ENCODE data around the gene SULT2B1.
"Not testable (repeated sequence)": the region's sequence is repeated elsewhere in the genome, so short reads cannot be mapped to it uniquely, and the experiment has no call there.

SULT2B1 gene

GRCh38 chr19:48529156-48529555 is 22.8 kb upstream of the SULT2B1 start:
- ATAC-seq, result no peak
- no peak for DNase-seq

- ATAC-seq, result no peak
- DNase-seq, result no peak
Measured at GRCh38 chr19:48530066-48530720, 21.8 kb upstream of the SULT2B1 start.

GRCh38 chr19:48530770-48531169 is 21.2 kb upstream of the SULT2B1 start:
- ATAC-seq (no peak), DNase-seq (no peak)

GRCh38 chr19:48533770-48534169 is 18.2 kb upstream of the SULT2B1 start:
- ATAC-seq, result no peak
- no peak for DNase-seq

- ATAC-seq (no peak), DNase-seq (no peak)
Measured at GRCh38 chr19:48537541-48537940, 14.4 kb upstream of the SULT2B1 start.

- not testable (repeated sequence) for DNase-seq, ATAC-seq
Measured at GRCh38 chr19:48538057-48538456, 13.9 kb upstream of the SULT2B1 start.

- DNase-seq (no peak), ATAC-seq (no peak)
Measured at GRCh38 chr19:48539503-48540096, 12.4 kb upstream of the SULT2B1 start.

- no peak for DNase-seq
- ATAC-seq, result no peak
Measured at GRCh38 chr19:48540110-48540509, 11.9 kb upstream of the SULT2B1 start.

GRCh38 chr19:48541813-48542212 is 10.2 kb upstream of the SULT2B1 start:
- ATAC-seq (no peak), DNase-seq (no peak)

- no peak for DNase-seq
- no peak for ATAC-seq
Measured at GRCh38 chr19:48543121-48543710, 8.8 kb upstream of the SULT2B1 start.

- DNase-seq (no peak), ATAC-seq (no peak)
Measured at GRCh38 chr19:48544856-48545750, 6.9 kb upstream of the SULT2B1 start.

- DNase-seq (no peak), ATAC-seq (no peak)
Measured at GRCh38 chr19:48547722-48548121, 4.2 kb upstream of the SULT2B1 start.

GRCh38 chr19:48548253-48548911 is 3.6 kb upstream of the SULT2B1 start:
- ATAC-seq, result no peak

GRCh38 chr19:48549380-48549779 is 2.6 kb upstream of the SULT2B1 start:
- ATAC-seq (no peak), DNase-seq (no peak)

More at GRCh38 chr19:48548253-48548911, 3.6 kb upstream of the SULT2B1 start:
- no peak for DNase-seq

GRCh38 chr19:48552406-48553322 is 692 bp downstream of the SULT2B1 start:
- DNase-seq (no peak), ATAC-seq (no peak)

- DNase-seq (no peak), ATAC-seq (no peak)
Measured at GRCh38 chr19:48553676-48554384, 1.9 kb downstream of the SULT2B1 start.

GRCh38 chr19:48554385-48555091 is 2.6 kb downstream of the SULT2B1 start:
- DNase-seq (no peak), ATAC-seq (no peak)

GRCh38 chr19:48556163-48556562 is 4.2 kb downstream of the SULT2B1 start:
- ATAC-seq, result no peak
- DNase-seq, result no peak

- no peak for DNase-seq
- ATAC-seq, result no peak
Measured at GRCh38 chr19:48556825-48557224, 4.9 kb downstream of the SULT2B1 start.
